Endothelial cell of umbilical vein (primary cell): ENCODE measurements around the gene PPA2. TPM values are rescaled to one million over a fixed set of nuclear protein-coding genes. Genes with fewer than 3 reads are reported as not detected.

Experiments used
- BruUV-seq: library from RNA; stranded (reverse); fragments of 400-500 nt; replicated peaks from 2 replicates; lab custom pipeline; 2021; lab: Mats Ljungman, UMichigan
- CTCF ChIA-PET: fragments of 300-600, 350-600 bp; sonication (Branson Sonifier 250); formaldehyde crosslinking; loops from one replicate; lab custom pipeline; 2021; ENCODE audit warnings: antibody characterized with exemption, inconsistent platforms; lab: Charles Lee
- POLR2A ChIA-PET: fragments of 300-600, 350-600 bp; sonication (Branson Sonifier 250); formaldehyde crosslinking; loops from one replicate; lab custom pipeline; 2021; ENCODE audit warnings: antibody characterized with exemption, inconsistent platforms; lab: Charles Lee
- DNase-seq: peaks from one replicate; pipeline ENCODE4 v3.0.0-alpha.2; 2011; ENCODE audit warnings: low read depth, low spot score
- FAIRE-seq: peaks from 2 replicates; lab custom pipeline; 2011; peaks lifted over from hg19 to GRCh38; lab: Jason Lieb, UNC
- H2AFZ ChIP-seq: 2 replicates; pipeline ENCODE4 v1.6.0; 2012; ENCODE audit warnings: low read depth, low read length, control low read depth, inconsistent platforms
- H3K27ac ChIP-seq: 2 replicates; pipeline ENCODE4 v1.5.1; 2011; ENCODE audit warnings: low read depth, mild to moderate bottlenecking, control low read depth, low read length, moderate library complexity; ENCODE audit not compliant: insufficient read depth
- H3K27me3 ChIP-seq, 2 experiments: 2 replicates each; pipeline versions ENCODE4 v1.6.0 to v1.6.1; 2011; ENCODE audit warnings: low read length in 2 of 2, mixed read lengths in 1 of 2; ENCODE audit not compliant: control insufficient read depth in 2 of 2, insufficient read depth in 2 of 2
- H3K36me3 ChIP-seq, 2 experiments: 2 replicates in 1 of 2; 3 replicates in 1 of 2; pipeline ENCODE4 v1.5.1; 2011; ENCODE audit warnings: low read length in 2 of 2, mild to moderate bottlenecking in 1 of 2, moderate library complexity in 1 of 2; ENCODE audit not compliant: control insufficient read depth in 2 of 2, insufficient read depth in 2 of 2; ENCODE audit errors: extremely low read depth in 1 of 2
- H3K4me1 ChIP-seq: 3 replicates; pipeline ENCODE4 v1.5.1; 2011; ENCODE audit warnings: mild to moderate bottlenecking, low read length; ENCODE audit not compliant: control insufficient read depth, insufficient read depth; ENCODE audit errors: extremely low read depth
- H3K4me2 ChIP-seq: 2 replicates; pipeline ENCODE4 v1.6.1; 2011; ENCODE audit warnings: low read length, control low read depth, mixed read lengths; ENCODE audit not compliant: insufficient read depth
- H3K4me3 ChIP-seq, 3 experiments: fragments of 200-600 bp in 1 of 3; sonication (generic), shearing (Covaris generic) in 1 of 3; replicated peaks in 1 of 3; 2 replicates each; pipeline ENCODE4 v1.5.1; 2011 to 2016; ENCODE audit warnings: control low read depth in 3 of 3, low read length in 3 of 3, mild to moderate bottlenecking in 2 of 3, inconsistent platforms in 1 of 3, low read depth in 1 of 3, moderate library complexity in 1 of 3; ENCODE audit not compliant: insufficient read depth in 1 of 3
- H3K79me2 ChIP-seq: 2 replicates; pipeline ENCODE4 v1.6.0; 2012; ENCODE audit warnings: low read length, inconsistent platforms; ENCODE audit not compliant: control insufficient read depth, insufficient read depth
- H3K9ac ChIP-seq: replicated peaks from 2 replicates; pipeline ENCODE3; 2011; ENCODE audit warnings: low read length, control low read depth; ENCODE audit not compliant: insufficient read depth; ENCODE audit errors: extremely low read depth
- H3K9me1 ChIP-seq: replicated peaks from 3 replicates; pipeline ENCODE4 v1.6.0; 2011; ENCODE audit warnings: mild to moderate bottlenecking, low read length; ENCODE audit not compliant: control insufficient read depth, insufficient read depth; ENCODE audit errors: extremely low read depth
- H3K9me3 ChIP-seq: replicated peaks from 2 replicates; pipeline ENCODE4 v1.5.1; 2012; ENCODE audit warnings: low read length, inconsistent platforms; ENCODE audit not compliant: control insufficient read depth, insufficient read depth
- H4K20me1 ChIP-seq: replicated peaks from 2 replicates; pipeline ENCODE3; 2011; ENCODE audit warnings: mild to moderate bottlenecking, low read length; ENCODE audit not compliant: control insufficient read depth, insufficient read depth; ENCODE audit errors: extremely low read depth
- EZH2 ChIP-seq: IDR thresholded peaks from 2 replicates; pipeline ENCODE4 v1.6.1; 2012; ENCODE audit warnings: borderline replicate concordance, low read depth, mild to moderate bottlenecking, moderate library complexity, low read length, inconsistent platforms; ENCODE audit not compliant: severe bottlenecking
- FOS ChIP-seq: IDR thresholded peaks from 2 replicates; pipeline ENCODE4 v1.6.1; 2011; ENCODE audit warnings: mild to moderate bottlenecking, low read length, moderate library complexity, borderline replicate concordance; ENCODE audit not compliant: insufficient read depth
- GATA2 ChIP-seq: IDR thresholded peaks from 2 replicates; pipeline ENCODE4 v1.7.0; 2011; ENCODE audit warnings: low read depth, mild to moderate bottlenecking, moderate library complexity, mixed read lengths, low read length; ENCODE audit not compliant: insufficient read length, insufficient read depth
- JUN ChIP-seq: IDR thresholded peaks from 2 replicates; pipeline ENCODE4 v1.6.1; 2011; ENCODE audit warnings: borderline replicate concordance, low read depth; ENCODE audit not compliant: insufficient read length, insufficient read depth
- MYC ChIP-seq: IDR thresholded peaks from one replicate; pipeline ENCODE4 v1.6.1; 2011; ENCODE audit warnings: mild to moderate bottlenecking, low read depth, low read length
- POLR2A ChIP-seq: IDR thresholded peaks from 2 replicates; pipeline ENCODE4 v1.6.1; 2012; ENCODE audit warnings: low read depth, mild to moderate bottlenecking, control low read depth, low read length
- POLR2AphosphoS5 ChIP-seq: IDR thresholded peaks from 2 replicates; pipeline ENCODE4 v1.6.1; 2012; ENCODE audit warnings: low read depth, mild to moderate bottlenecking, control low read depth, low read length, moderate library complexity; ENCODE audit not compliant: insufficient read depth
- dilution Hi-C: fragments of 300-500 bp; cut with MboI; formaldehyde crosslinking; loops from one replicate; pipeline ENCODE4 v1.15.0; 2019; ENCODE audit warnings: low sequenced_read_pairs; ENCODE audit not compliant: extremely low pct_ligation_motif_present
- intact Hi-C: fragments of 100-400 bp; cut with micrococcal nuclease; formaldehyde crosslinking; loops from one replicate; pipeline ENCODE4 v1.10.0; 2022
- polyA plus RNA-seq, 4 experiments: library from polyadenylated mRNA; depleted of rRNA in 3 of 4; stranded (reverse) in 3 of 4; unstranded in 1 of 4; fragments of >200 nt; gene quantifications; 2 replicates each; pipeline versions ENCODE4 v1.2.1 to v1.2.3, GENCODE V29; 2011 to 2012; ENCODE audit warnings: missing spikeins in 1 of 4
- total RNA-seq: library from RNA; stranded (reverse); gene quantifications from 2 replicates; pipeline ENCODE4 v1.2.3, GENCODE V29; 2021
- TF ChIP-seq, protein P1 (sequence below): IDR thresholded peaks from 2 replicates; pipeline ENCODE4 v1.6.1; 2011; ENCODE audit not compliant: insufficient read depth, insufficient read length
- TF ChIP-seq, protein P2 (sequence below), 2 donors: IDR thresholded peaks; 1 replicate in 1 of 2; 2 replicates in 1 of 2; pipeline ENCODE4 v1.5.1; 2011; ENCODE audit warnings: low read length in 2 of 2, mild to moderate bottlenecking in 2 of 2, moderate library complexity in 2 of 2, control low read depth in 1 of 2, inconsistent platforms in 1 of 2, low read depth in 1 of 2; ENCODE audit not compliant: insufficient read depth in 1 of 2; ENCODE audit errors: extremely low read depth in 1 of 2

Gene PPA2
- total and polyA plus RNA-seq, 2 donors (not counting 3 experiments of a cell fraction or from before 2014, with no cell fraction given), result 30.4 to 58.7 TPM

DNA sequence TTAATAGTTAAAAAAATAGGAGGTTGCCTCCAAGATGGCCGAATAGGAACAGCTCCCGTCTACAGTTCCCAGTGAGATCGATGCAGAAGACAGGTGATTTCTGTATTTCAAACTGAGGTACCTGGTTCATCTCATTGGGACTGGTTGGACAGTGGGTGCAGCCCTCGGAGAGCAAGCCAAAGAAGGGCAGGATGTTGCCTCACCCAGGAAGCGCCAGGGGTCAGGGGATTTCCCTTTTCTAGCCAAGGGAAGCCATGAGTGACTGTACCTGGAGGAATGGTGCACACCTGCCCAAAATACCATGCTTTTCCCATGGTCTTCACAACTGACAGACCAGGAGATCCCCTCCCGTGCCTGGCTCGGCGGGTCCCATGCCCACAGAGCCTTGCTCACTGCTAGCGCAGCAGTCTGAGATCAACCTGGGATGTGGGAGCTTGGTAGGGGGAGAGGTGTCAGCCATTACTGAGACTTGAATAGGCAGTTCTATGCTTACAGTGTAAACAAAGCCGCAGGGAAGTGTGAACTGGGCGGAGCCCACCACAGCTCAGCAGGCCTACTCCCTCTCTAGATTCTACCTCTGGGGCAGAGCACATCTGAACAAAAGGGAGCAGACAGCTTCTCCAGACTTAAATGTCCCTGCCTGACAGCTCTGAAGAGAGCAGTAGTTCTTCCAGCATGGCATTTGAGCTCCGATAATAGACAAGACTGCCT lies 47.5 kb downstream of the PPA2 start:
- H3K4me3 ChIP-seq, result no peak overlapping the region
- H4K20me1 ChIP-seq, result no peaks in the 10 kb centered on the region
- H3K27ac ChIP-seq, result no peak overlapping the region
- CTCF ChIA-PET, result no interaction called here
- no TSS peak for BruUV-seq
- DNase-seq (no peak), FAIRE-seq (no peak)
- H3K9me3 ChIP-seq, result no peaks in the 10 kb centered on the region
- H3K9me1 ChIP-seq, result no peaks in the 10 kb centered on the region
- POLR2A ChIA-PET, result no interaction called here
- dilution Hi-C loops (no loop called here), intact Hi-C loops (no loop called here)
- no peaks in the 10 kb centered on the region for H3K79me2 ChIP-seq
- H3K9ac ChIP-seq, result no peak overlapping the region
- no peaks in the 10 kb centered on the region for H3K4me1 ChIP-seq
- no peak overlapping the region for H3K4me2 ChIP-seq
- peaks cover 0 to 4% of the 10 kb centered on the region in 2 experiments for H3K36me3 ChIP-seq
- H2AFZ ChIP-seq, result no peak overlapping the region
- TF ChIP-seq, protein P1, sequence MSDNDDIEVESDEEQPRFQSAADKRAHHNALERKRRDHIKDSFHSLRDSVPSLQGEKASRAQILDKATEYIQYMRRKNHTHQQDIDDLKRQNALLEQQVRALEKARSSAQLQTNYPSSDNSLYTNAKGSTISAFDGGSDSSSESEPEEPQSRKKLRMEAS, result no peak
- TF ChIP-seq MYC (no peak), JUN (no peak), POLR2AphosphoS5 (no peak), GATA2 (no peak), POLR2A (no peak), EZH2 (no peak), FOS (no peak)
- TF ChIP-seq, protein P2, sequence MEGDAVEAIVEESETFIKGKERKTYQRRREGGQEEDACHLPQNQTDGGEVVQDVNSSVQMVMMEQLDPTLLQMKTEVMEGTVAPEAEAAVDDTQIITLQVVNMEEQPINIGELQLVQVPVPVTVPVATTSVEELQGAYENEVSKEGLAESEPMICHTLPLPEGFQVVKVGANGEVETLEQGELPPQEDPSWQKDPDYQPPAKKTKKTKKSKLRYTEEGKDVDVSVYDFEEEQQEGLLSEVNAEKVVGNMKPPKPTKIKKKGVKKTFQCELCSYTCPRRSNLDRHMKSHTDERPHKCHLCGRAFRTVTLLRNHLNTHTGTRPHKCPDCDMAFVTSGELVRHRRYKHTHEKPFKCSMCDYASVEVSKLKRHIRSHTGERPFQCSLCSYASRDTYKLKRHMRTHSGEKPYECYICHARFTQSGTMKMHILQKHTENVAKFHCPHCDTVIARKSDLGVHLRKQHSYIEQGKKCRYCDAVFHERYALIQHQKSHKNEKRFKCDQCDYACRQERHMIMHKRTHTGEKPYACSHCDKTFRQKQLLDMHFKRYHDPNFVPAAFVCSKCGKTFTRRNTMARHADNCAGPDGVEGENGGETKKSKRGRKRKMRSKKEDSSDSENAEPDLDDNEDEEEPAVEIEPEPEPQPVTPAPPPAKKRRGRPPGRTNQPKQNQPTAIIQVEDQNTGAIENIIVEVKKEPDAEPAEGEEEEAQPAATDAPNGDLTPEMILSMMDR (IDR thresholded peaks at IDR 0.05; ENCODE audit: extremely low read depth in 1 of 2, insufficient read depth in 1 of 2, low read depth in 1 of 2, low read length in 2 of 2), result no peak
- H3K27me3 ChIP-seq, result no peaks in the 10 kb centered on the region
